GM12874 (cell line): ENCODE results near the gene FBXL4.

Source experiments
- CTCF ChIP-seq: IDR thresholded peaks from 2 replicates; pipeline ENCODE4 v1.5.1; 2011; ENCODE audit warnings: low read depth, mild to moderate bottlenecking, control low read depth, low read length, moderate library complexity; ENCODE audit not compliant: insufficient read depth

The FBXL4 gene

GRCh38 chr6:98970469-98970868, 22.7 kb upstream of the FBXL4 start:
- TF ChIP-seq CTCF: no peak

GRCh38 chr6:98967616-98968015, 19.9 kb upstream of the FBXL4 start:
- no peak for TF ChIP-seq CTCF

- no peak for TF ChIP-seq CTCF
Measured at GRCh38 chr6:98959631-98960030, 11.9 kb upstream of the FBXL4 start.

- TF ChIP-seq CTCF: no peak
Measured at GRCh38 chr6:98958776-98959175, 11.0 kb upstream of the FBXL4 start.

- TF ChIP-seq CTCF: no peak
Measured at GRCh38 chr6:98957450-98957849, 9.7 kb upstream of the FBXL4 start.

GRCh38 chr6:98949589-98949988, 1.8 kb upstream of the FBXL4 start:
- no peak for TF ChIP-seq CTCF

GRCh38 chr6:98946879-98947410, 801 bp downstream of the FBXL4 start:
- TF ChIP-seq CTCF: no peak
